Measurements from ENCODE around the gene SPTLC1. TPM values are rescaled to one million over a fixed set of nuclear protein-coding genes. Genes with fewer than 3 reads are reported as not detected.

SPTLC1 gene
- total and polyA plus RNA-seq, 2 donors (not counting 1 experiment from before 2014, with no cell fraction given), result 26.6 to 53.5 TPM

DNA sequence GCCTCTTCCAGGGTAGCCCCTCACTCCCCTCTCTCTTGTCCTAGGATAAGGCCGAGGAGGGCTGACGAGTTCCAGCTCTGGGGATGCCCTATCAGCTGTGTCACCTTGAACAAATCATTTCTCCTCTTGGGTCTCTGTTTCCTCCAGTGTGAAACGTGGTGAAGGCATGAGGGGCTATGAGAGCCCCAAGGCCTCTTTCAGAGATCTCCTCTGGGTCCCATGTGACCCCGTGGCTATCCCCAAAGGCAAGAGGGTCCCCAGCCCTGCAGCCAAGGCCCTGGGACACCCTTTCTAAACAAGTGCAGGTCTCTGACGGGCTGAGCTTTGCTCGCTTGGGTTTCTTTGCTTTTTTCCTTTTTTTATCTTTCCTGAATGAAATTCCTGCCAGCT lies 25.5 kb upstream of the SPTLC1 start:
- Mint-ChIP-seq H3K27ac (no peak overlapping the region), H3K4me3 (peak overlapping the region; percentile 79), H3K9me3 (ENCODE audit: insufficient read depth) (no peaks in the 10 kb centered on the region), H3K27me3 (peaks cover 49% of the 10 kb centered on the region), H3K4me1 (peaks cover 12% of the 10 kb centered on the region)
- Histone ChIP-seq H3K4me2 (replicated peaks; ENCODE audit: low read depth, low read length, poor library complexity, severe bottlenecking) (peak overlapping the region; percentile 67), H3K36me3 (replicated peaks in 1 of 2; ENCODE audit: control extremely low read depth in 1 of 2, control insufficient read depth in 1 of 2, extremely low read depth in 1 of 2, insufficient read depth in 2 of 2, low read length in 1 of 2) (no peaks in the 10 kb centered on the region), H3K9me3 (ENCODE audit: control extremely low read depth in 1 of 3, control insufficient read depth in 2 of 3, insufficient read depth in 1 of 3, low read length in 2 of 3) (no peaks in the 10 kb centered on the region), H3K4me1 (ENCODE audit: control insufficient read depth in 2 of 2, insufficient read depth in 2 of 2, low read length in 2 of 2) (peaks cover 9 to 16% of the 10 kb centered on the region in 2 donors), H3K4me3 (ENCODE audit: control extremely low read depth in 1 of 5, extremely low read depth in 1 of 5, insufficient read depth in 1 of 5, low read depth in 2 of 5, low read length in 4 of 5) (peak overlapping the region in 2 of 5 experiments; percentile 19 to 48), H3K27ac (ENCODE audit: low read length in 2 of 2) (no peak overlapping the region), H2AFZ (ENCODE audit: insufficient read depth, low read depth, low read length, poor library complexity, severe bottlenecking) (peak overlapping the region; percentile 66), H3K27me3 (replicated peaks in 1 of 4; ENCODE audit: control extremely low read depth in 1 of 4, control insufficient read depth in 3 of 4, insufficient read depth in 4 of 4, low read length in 3 of 4) (peaks cover 0 to 29% (median 8%) of the 10 kb centered on the region in 4 experiments), H4K20me1 (ENCODE audit: control insufficient read depth, insufficient read depth, low read length, poor library complexity, severe bottlenecking) (no peaks in the 10 kb centered on the region), H3K79me2 (ENCODE audit: control insufficient read depth, insufficient read depth, low read length) (no peaks in the 10 kb centered on the region), H3K9ac (ENCODE audit: low read length) (peak overlapping the region; percentile 26)
- WGBS (ENCODE audit: insufficient coverage), result 8% methylated on average over 4 of the region's 6 CpGs
- TF ChIP-seq EZH2 (IDR thresholded peaks at IDR 0.05; ENCODE audit: borderline replicate concordance, insufficient read depth, low read depth, low read length, poor library complexity, severe bottlenecking), result no peak
- TF ChIP-seq, protein P1, sequence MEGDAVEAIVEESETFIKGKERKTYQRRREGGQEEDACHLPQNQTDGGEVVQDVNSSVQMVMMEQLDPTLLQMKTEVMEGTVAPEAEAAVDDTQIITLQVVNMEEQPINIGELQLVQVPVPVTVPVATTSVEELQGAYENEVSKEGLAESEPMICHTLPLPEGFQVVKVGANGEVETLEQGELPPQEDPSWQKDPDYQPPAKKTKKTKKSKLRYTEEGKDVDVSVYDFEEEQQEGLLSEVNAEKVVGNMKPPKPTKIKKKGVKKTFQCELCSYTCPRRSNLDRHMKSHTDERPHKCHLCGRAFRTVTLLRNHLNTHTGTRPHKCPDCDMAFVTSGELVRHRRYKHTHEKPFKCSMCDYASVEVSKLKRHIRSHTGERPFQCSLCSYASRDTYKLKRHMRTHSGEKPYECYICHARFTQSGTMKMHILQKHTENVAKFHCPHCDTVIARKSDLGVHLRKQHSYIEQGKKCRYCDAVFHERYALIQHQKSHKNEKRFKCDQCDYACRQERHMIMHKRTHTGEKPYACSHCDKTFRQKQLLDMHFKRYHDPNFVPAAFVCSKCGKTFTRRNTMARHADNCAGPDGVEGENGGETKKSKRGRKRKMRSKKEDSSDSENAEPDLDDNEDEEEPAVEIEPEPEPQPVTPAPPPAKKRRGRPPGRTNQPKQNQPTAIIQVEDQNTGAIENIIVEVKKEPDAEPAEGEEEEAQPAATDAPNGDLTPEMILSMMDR (IDR thresholded peaks at IDR 0.05), result no peak
- ATAC-seq (ENCODE audit: low read depth), result peak; percentile 7
- intact Hi-C loops (cut with micrococcal nuclease), result no loop called here
- DNase-seq, result no peak
- ChIA-PET POLR2A (no interaction called here), CTCF (interaction anchor here (0.7 to 7.2 kb wide), 22 partner anchors 7 to 530 kb away, joined by 3 to 57 read pairs (median 6); partner anchors contain the start of gene SPTLC1)

DNA sequence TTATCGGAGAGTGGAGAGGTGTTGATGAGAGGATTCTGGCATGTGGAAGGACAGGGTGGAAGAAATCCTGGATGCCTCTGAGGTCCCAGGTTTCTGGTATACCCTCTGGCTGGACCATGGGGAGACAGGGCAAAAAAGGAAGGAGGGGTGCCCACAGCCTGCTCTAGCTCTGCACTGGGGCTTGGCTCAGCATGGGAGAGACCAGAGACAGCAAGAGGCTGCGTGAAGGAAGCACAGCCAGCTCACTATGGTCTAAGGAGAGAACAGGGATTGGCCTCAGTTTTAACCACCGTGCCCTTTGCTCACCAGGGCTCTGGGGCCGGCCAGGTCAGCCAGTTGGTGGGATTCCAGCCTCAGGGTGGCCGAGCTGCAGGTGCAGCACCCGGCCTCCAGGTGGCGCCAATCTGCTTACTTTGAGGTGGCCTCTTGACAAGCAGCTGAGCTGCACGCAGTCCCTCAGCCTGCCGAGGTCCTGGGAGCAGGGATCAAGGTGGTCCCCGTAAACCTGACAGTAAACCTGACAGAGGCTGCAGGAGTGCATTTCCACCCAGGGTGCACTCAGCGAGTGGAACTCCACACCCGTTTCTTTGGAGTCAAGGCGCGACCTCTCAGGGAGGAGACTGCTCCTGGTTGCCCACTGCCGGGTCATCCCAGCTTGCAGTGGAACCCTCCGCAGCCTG lies 25.0 kb upstream of the SPTLC1 start:
- DNase-seq (peak; percentile 79), ATAC-seq (ENCODE audit: low read depth) (peak; percentile 68)
- peak overlapping the region; percentile 66 for H2AFZ ChIP-seq (ENCODE audit: insufficient read depth, low read depth, low read length, poor library complexity, severe bottlenecking)
- WGBS (ENCODE audit: insufficient coverage), result 23% methylated on average over 16 of the region's 16 CpGs
- peaks cover 9 to 16% of the 10 kb centered on the region in 2 donors for H3K4me1 ChIP-seq (ENCODE audit: control insufficient read depth in 2 of 2, insufficient read depth in 2 of 2, low read length in 2 of 2)
- Mint-ChIP-seq H3K9me3 (ENCODE audit: insufficient read depth) (no peaks in the 10 kb centered on the region), H3K27ac (no peak overlapping the region), H3K27me3 (peaks cover 43% of the 10 kb centered on the region), H3K4me1 (peaks cover 12% of the 10 kb centered on the region), H3K4me3 (peak overlapping the region; percentile 79)
- H3K36me3 ChIP-seq (replicated peaks in 1 of 2; ENCODE audit: control extremely low read depth in 1 of 2, control insufficient read depth in 1 of 2, extremely low read depth in 1 of 2, insufficient read depth in 2 of 2, low read length in 1 of 2), result no peaks in the 10 kb centered on the region
- peaks cover 0 to 29% (median 8%) of the 10 kb centered on the region in 4 experiments for H3K27me3 ChIP-seq (replicated peaks in 1 of 4; ENCODE audit: control extremely low read depth in 1 of 4, control insufficient read depth in 3 of 4, insufficient read depth in 4 of 4, low read length in 3 of 4)
- no peak overlapping the region for H3K27ac ChIP-seq (ENCODE audit: low read length in 2 of 2)
- H3K4me2 ChIP-seq (replicated peaks; ENCODE audit: low read depth, low read length, poor library complexity, severe bottlenecking), result peak overlapping the region; percentile 67
- H3K4me3 ChIP-seq (ENCODE audit: control extremely low read depth in 1 of 5, extremely low read depth in 1 of 5, insufficient read depth in 1 of 5, low read depth in 2 of 5, low read length in 4 of 5), result peak overlapping the region in 2 of 5 experiments; percentile 19 to 48
- no peaks in the 10 kb centered on the region for H3K9me3 ChIP-seq (ENCODE audit: control extremely low read depth in 1 of 3, control insufficient read depth in 2 of 3, insufficient read depth in 1 of 3, low read length in 2 of 3)
- peak overlapping the region; percentile 26 for H3K9ac ChIP-seq (ENCODE audit: low read length)
- H4K20me1 ChIP-seq (ENCODE audit: control insufficient read depth, insufficient read depth, low read length, poor library complexity, severe bottlenecking), result no peaks in the 10 kb centered on the region
- H3K79me2 ChIP-seq (ENCODE audit: control insufficient read depth, insufficient read depth, low read length), result no peaks in the 10 kb centered on the region
- CTCF ChIA-PET, result interaction anchor here (0.7 to 7.2 kb wide), 26 partner anchors 8 to 649 kb away, joined by 3 to 57 read pairs (median 4); partner anchors contain the start of gene SPTLC1
- POLR2A ChIA-PET, result no interaction called here
- TF ChIP-seq, protein P1 (IDR thresholded peaks at IDR 0.05), result peak; percentile 95
- no peak for TF ChIP-seq EZH2 (IDR thresholded peaks at IDR 0.05; ENCODE audit: borderline replicate concordance, insufficient read depth, low read depth, low read length, poor library complexity, severe bottlenecking)
- intact Hi-C loops (cut with micrococcal nuclease), result no loop called here
